ENCODE measurements around the gene GPC6.
"Not testable (repeated sequence)": the region's sequence is repeated elsewhere in the genome, so short reads cannot be mapped to it uniquely, and the experiment has no call there.

The GPC6 gene

GRCh38 chr13:94339116-94339687, 1112.6 kb downstream of the GPC6 start:
- Histone ChIP-seq H2BK120ac (ENCODE audit: low read depth, low read length) (no peak overlapping the region), H3K4me3 (ENCODE audit: low read length in 2 of 2) (no peak overlapping the region), H3K4me2 (ENCODE audit: insufficient read depth, low read length, poor library complexity, severe bottlenecking) (no peak overlapping the region), H3K36me3 (replicated peaks in 1 of 2; ENCODE audit: control insufficient read depth in 2 of 2, insufficient read depth in 2 of 2, low read length in 2 of 2) (no peaks in the 10 kb centered on the region), H3K9ac (ENCODE audit: low read depth, low read length, poor library complexity) (no peak overlapping the region), H3K4ac (ENCODE audit: low read length) (no peak overlapping the region), H2AK5ac (ENCODE audit: low read depth, low read length) (no peak overlapping the region), H3K27me3 (ENCODE audit: control insufficient read depth in 3 of 3, insufficient read depth in 3 of 3, low read depth in 1 of 3, low read length in 3 of 3) (no peaks in the 10 kb centered on the region), H3K27ac (replicated peaks; ENCODE audit: low read length) (no peak overlapping the region), H3K79me1 (ENCODE audit: low read depth, low read length) (no peaks in the 10 kb centered on the region), H3K9me3 (replicated peaks in 1 of 2; ENCODE audit: control insufficient read depth in 2 of 2, insufficient read depth in 1 of 2, low read depth in 1 of 2, low read length in 2 of 2) (no peaks in the 10 kb centered on the region), H2BK12ac (ENCODE audit: low read length) (no peak overlapping the region), H3K18ac (ENCODE audit: low read length) (no peak overlapping the region), H3K4me1 (ENCODE audit: control insufficient read depth in 2 of 2, insufficient read depth in 1 of 2, low read depth in 1 of 2, low read length in 2 of 2) (peaks cover 1 to 4% of the 10 kb centered on the region in 2 donors), H2BK15ac (ENCODE audit: low read length) (no peak overlapping the region), H2BK5ac (ENCODE audit: low read length) (no peak overlapping the region), H4K8ac (ENCODE audit: low read depth, low read length) (no peak overlapping the region), H3K14ac (ENCODE audit: low read length) (no peak overlapping the region), H2AFZ (ENCODE audit: low read length) (no peak overlapping the region), H4K91ac (ENCODE audit: low read depth, low read length, poor library complexity) (no peak overlapping the region), H3K23ac (ENCODE audit: low read depth, low read length, poor library complexity) (no peak overlapping the region)
- WGBS, 2 donors (ENCODE audit: extremely low coverage in 2 of 2, insufficient read length in 2 of 2, insufficient replicate concordance in 1 of 2) = no CpG with 5 or more reads among the region's 11 CpGs
- DNase-seq (ENCODE audit: low spot score) = no peak

GRCh38 chr13:94342436-94343242, 1116.0 kb downstream of the GPC6 start:
- Histone ChIP-seq H3K4me3 (ENCODE audit: low read length in 2 of 2) (no peak overlapping the region), H3K27me3 (ENCODE audit: control insufficient read depth in 3 of 3, insufficient read depth in 3 of 3, low read depth in 1 of 3, low read length in 3 of 3) (no peaks in the 10 kb centered on the region), H3K18ac (ENCODE audit: low read length) (no peak overlapping the region), H3K23ac (ENCODE audit: low read depth, low read length, poor library complexity) (no peak overlapping the region), H2BK5ac (ENCODE audit: low read length) (no peak overlapping the region), H2BK120ac (ENCODE audit: low read depth, low read length) (no peak overlapping the region), H3K27ac (replicated peaks; ENCODE audit: low read length) (no peak overlapping the region), H2AK5ac (ENCODE audit: low read depth, low read length) (no peak overlapping the region), H2AFZ (ENCODE audit: low read length) (no peak overlapping the region), H3K9ac (ENCODE audit: low read depth, low read length, poor library complexity) (no peak overlapping the region), H3K36me3 (replicated peaks in 1 of 2; ENCODE audit: control insufficient read depth in 2 of 2, insufficient read depth in 2 of 2, low read length in 2 of 2) (no peaks in the 10 kb centered on the region), H3K4me1 (ENCODE audit: control insufficient read depth in 2 of 2, insufficient read depth in 1 of 2, low read depth in 1 of 2, low read length in 2 of 2) (peaks cover 7 to 9% of the 10 kb centered on the region in 2 donors), H4K8ac (ENCODE audit: low read depth, low read length) (no peak overlapping the region), H3K14ac (ENCODE audit: low read length) (no peak overlapping the region), H3K79me1 (ENCODE audit: low read depth, low read length) (no peaks in the 10 kb centered on the region), H3K4me2 (ENCODE audit: insufficient read depth, low read length, poor library complexity, severe bottlenecking) (no peak overlapping the region), H2BK12ac (ENCODE audit: low read length) (no peak overlapping the region), H4K91ac (ENCODE audit: low read depth, low read length, poor library complexity) (no peak overlapping the region), H3K4ac (ENCODE audit: low read length) (no peak overlapping the region), H2BK15ac (ENCODE audit: low read length) (no peak overlapping the region), H3K9me3 (replicated peaks in 1 of 2; ENCODE audit: control insufficient read depth in 2 of 2, insufficient read depth in 1 of 2, low read depth in 1 of 2, low read length in 2 of 2) (no peaks in the 10 kb centered on the region)
- no peak for DNase-seq (ENCODE audit: low spot score)
- no CpG with 5 or more reads among the region's 17 CpGs for WGBS, 2 donors (ENCODE audit: extremely low coverage in 2 of 2, insufficient read length in 2 of 2, insufficient replicate concordance in 1 of 2)

- WGBS, 2 donors (ENCODE audit: extremely low coverage in 2 of 2, insufficient read length in 2 of 2, insufficient replicate concordance in 1 of 2) = no CpG with 5 or more reads among the region's 7 CpGs
- H3K4ac ChIP-seq (ENCODE audit: low read length) = no peak overlapping the region
- DNase-seq (ENCODE audit: low spot score) = peak; percentile 43
Observed at GRCh38 chr13:94343243-94343585, 1116.6 kb downstream of the GPC6 start.

GRCh38 chr13:94343687-94344086, 1117.1 kb downstream of the GPC6 start:
- H3K9ac ChIP-seq (ENCODE audit: low read depth, low read length, poor library complexity); H2AK5ac ChIP-seq (ENCODE audit: low read depth, low read length); H3K27ac ChIP-seq (replicated peaks; ENCODE audit: low read length); DNase-seq (ENCODE audit: low spot score); H2AFZ ChIP-seq (ENCODE audit: low read length); H3K9me3 ChIP-seq (replicated peaks in 1 of 2; ENCODE audit: control insufficient read depth in 2 of 2, insufficient read depth in 1 of 2, low read depth in 1 of 2, low read length in 2 of 2); H3K14ac ChIP-seq (ENCODE audit: low read length); H3K18ac ChIP-seq (ENCODE audit: low read length); H2BK5ac ChIP-seq (ENCODE audit: low read length); H3K27me3 ChIP-seq (ENCODE audit: control insufficient read depth in 3 of 3, insufficient read depth in 3 of 3, low read depth in 1 of 3, low read length in 3 of 3); H2BK12ac ChIP-seq (ENCODE audit: low read length); H4K8ac ChIP-seq (ENCODE audit: low read depth, low read length); H3K36me3 ChIP-seq (replicated peaks in 1 of 2; ENCODE audit: control insufficient read depth in 2 of 2, insufficient read depth in 2 of 2, low read length in 2 of 2); H3K79me1 ChIP-seq (ENCODE audit: low read depth, low read length); H3K4me2 ChIP-seq (ENCODE audit: insufficient read depth, low read length, poor library complexity, severe bottlenecking); H3K4me3 ChIP-seq (ENCODE audit: low read length in 2 of 2); H2BK15ac ChIP-seq (ENCODE audit: low read length); H4K91ac ChIP-seq (ENCODE audit: low read depth, low read length, poor library complexity); H3K23ac ChIP-seq (ENCODE audit: low read depth, low read length, poor library complexity); H3K4me1 ChIP-seq (ENCODE audit: control insufficient read depth in 2 of 2, insufficient read depth in 1 of 2, low read depth in 1 of 2, low read length in 2 of 2); H2BK120ac ChIP-seq (ENCODE audit: low read depth, low read length); H3K4ac ChIP-seq (ENCODE audit: low read length): not testable (repeated sequence)
- WGBS, 2 donors (ENCODE audit: extremely low coverage in 2 of 2, insufficient read length in 2 of 2, insufficient replicate concordance in 1 of 2) = no CpG with 5 or more reads among the region's 3 CpGs

More at GRCh38 chr13:94343243-94343585, 1116.6 kb downstream of the GPC6 start:
- no peak overlapping the region for H3K4me2 ChIP-seq (ENCODE audit: insufficient read depth, low read length, poor library complexity, severe bottlenecking)
- H2BK12ac ChIP-seq (ENCODE audit: low read length) = no peak overlapping the region
- H3K4me1 ChIP-seq (ENCODE audit: control insufficient read depth in 2 of 2, insufficient read depth in 1 of 2, low read depth in 1 of 2, low read length in 2 of 2) = peaks cover 7 to 9% of the 10 kb centered on the region in 2 donors
- no peak overlapping the region for H2BK120ac ChIP-seq (ENCODE audit: low read depth, low read length)
- no peak overlapping the region for H3K18ac ChIP-seq (ENCODE audit: low read length)
- no peaks in the 10 kb centered on the region for H3K79me1 ChIP-seq (ENCODE audit: low read depth, low read length)
- H2AFZ ChIP-seq (ENCODE audit: low read length) = no peak overlapping the region
- no peak overlapping the region for H3K14ac ChIP-seq (ENCODE audit: low read length)
- H4K91ac ChIP-seq (ENCODE audit: low read depth, low read length, poor library complexity) = no peak overlapping the region
- no peaks in the 10 kb centered on the region for H3K36me3 ChIP-seq (replicated peaks in 1 of 2; ENCODE audit: control insufficient read depth in 2 of 2, insufficient read depth in 2 of 2, low read length in 2 of 2)
- no peak overlapping the region for H4K8ac ChIP-seq (ENCODE audit: low read depth, low read length)
- H3K23ac ChIP-seq (ENCODE audit: low read depth, low read length, poor library complexity) = no peak overlapping the region
- no peak overlapping the region for H3K9ac ChIP-seq (ENCODE audit: low read depth, low read length, poor library complexity)
- H2BK15ac ChIP-seq (ENCODE audit: low read length) = no peak overlapping the region
- no peak overlapping the region for H3K27ac ChIP-seq (replicated peaks; ENCODE audit: low read length)
- no peak overlapping the region for H3K4me3 ChIP-seq (ENCODE audit: low read length in 2 of 2)
- no peak overlapping the region for H2AK5ac ChIP-seq (ENCODE audit: low read depth, low read length)
- H3K9me3 ChIP-seq (replicated peaks in 1 of 2; ENCODE audit: control insufficient read depth in 2 of 2, insufficient read depth in 1 of 2, low read depth in 1 of 2, low read length in 2 of 2) = no peaks in the 10 kb centered on the region
- H2BK5ac ChIP-seq (ENCODE audit: low read length) = no peak overlapping the region
- no peaks in the 10 kb centered on the region for H3K27me3 ChIP-seq (ENCODE audit: control insufficient read depth in 3 of 3, insufficient read depth in 3 of 3, low read depth in 1 of 3, low read length in 3 of 3)

Data from neuronal stem cell (in vitro differentiated cells).